NB4 (cell line): ENCODE results near the gene OR7D2.
A peak's percentile ranks its signal among the peaks of the same experiment; 100 is the strongest.
"Not testable (repeated sequence)": the region's sequence is repeated elsewhere in the genome, so short reads cannot be mapped to it uniquely, and the experiment has no call there.

ENCODE experiments used
- DNase-seq: peaks from one replicate; pipeline ENCODE4 v3.0.0; 2010; ENCODE audit warnings: low read depth
- H3K4me3 ChIP-seq: one replicate; pipeline ENCODE4 v1.5.1; 2011; ENCODE audit warnings: mild to moderate bottlenecking, low read depth, low read length, moderate library complexity
- CTCF ChIP-seq: IDR thresholded peaks from one replicate; pipeline ENCODE4 v1.5.1; 2012; ENCODE audit warnings: low read depth, low read length
- MAX ChIP-seq: IDR thresholded peaks from 2 replicates; pipeline ENCODE4 v1.6.1; 2011; ENCODE audit warnings: low read depth, low read length
- MYC ChIP-seq: IDR thresholded peaks from 2 replicates; pipeline ENCODE4 v1.6.1; 2011; ENCODE audit warnings: low read depth, low read length
- POLR2A ChIP-seq: IDR thresholded peaks from 2 replicates; pipeline ENCODE4 v1.6.1; 2011; ENCODE audit warnings: mild to moderate bottlenecking; ENCODE audit not compliant: insufficient read length; ENCODE audit errors: extremely low read depth

The OR7D2 gene

GRCh38 chr19:9171393-9171991 is 7.3 kb upstream of the OR7D2 start:
- DNase-seq: no peak
- TF ChIP-seq MYC: no peak
- no peak for TF ChIP-seq CTCF
- TF ChIP-seq POLR2A: no peak
- TF ChIP-seq MAX: no peak
- H3K4me3 ChIP-seq: no peak overlapping the region

- H3K4me3 ChIP-seq: no peak overlapping the region
- TF ChIP-seq POLR2A (no peak), CTCF (no peak), MAX (no peak), MYC (no peak)
- DNase-seq: no peak
Observed at GRCh38 chr19:9175326-9175725, 3.5 kb upstream of the OR7D2 start.

- TF ChIP-seq CTCF (no peak), MYC (no peak), MAX (no peak), POLR2A (no peak)
- H3K4me3 ChIP-seq: no peak overlapping the region
- no peak for DNase-seq
Observed at GRCh38 chr19:9183000-9183399, 4.2 kb downstream of the OR7D2 start.

- TF ChIP-seq MAX: no peak
- TF ChIP-seq MYC: no peak
- TF ChIP-seq POLR2A: no peak
- TF ChIP-seq CTCF: no peak
- H3K4me3 ChIP-seq: no peak overlapping the region
- DNase-seq: no peak
Observed at GRCh38 chr19:9187191-9187590, 8.4 kb downstream of the OR7D2 start.

- TF ChIP-seq MAX (no peak), CTCF (no peak), MYC (no peak), POLR2A (no peak)
- no peak overlapping the region for H3K4me3 ChIP-seq
- DNase-seq: no peak
Observed at GRCh38 chr19:9189535-9189934, 10.8 kb downstream of the OR7D2 start.

GRCh38 chr19:9198044-9198443 is 19.3 kb downstream of the OR7D2 start:
- peak; percentile 28 for DNase-seq
- not testable (repeated sequence) for H3K4me3 ChIP-seq
